K562 (cell line): Measurements from ENCODE around the gene OR2V2. TPM values are rescaled to one million over a fixed set of nuclear protein-coding genes. Genes with fewer than 3 reads are reported as not detected.
A peak's percentile ranks its signal among the peaks of the same experiment; 100 is the strongest.

Experiments used
- ATAC-seq: fragments of 200-7000 bp; cut with Tn5 transposase; 3 replicates; pipeline ENCODE4 v1.9.1; 2020; ENCODE audit warnings: moderate library complexity
- BruUV-seq: library from RNA; stranded (reverse); fragments of 400-500 nt; replicated peaks from 2 replicates; lab custom pipeline; 2021; lab: Mats Ljungman, UMichigan
- CTCF ChIA-PET: fragments of 300-600 bp; formaldehyde crosslinking; extraction: SDS; loops from one replicate; lab custom pipeline; 2021; ENCODE audit warnings: low intra/inter-chr PET ratio; lab: Yijun Ruan, JAX
- POLR2A ChIA-PET: fragments of 300-600, 350-650 bp; sonication (Branson Sonifier 250); formaldehyde crosslinking; extraction: SDS; loops from one replicate; lab custom pipeline; 2021; ENCODE audit warnings: antibody characterized with exemption, inconsistent platforms; lab: Yijun Ruan, JAX
- DNase-seq, 4 experiments: peaks; one replicate each; pipeline versions ENCODE4 v3.0.0 to v3.0.0-alpha.2; 2011 to 2018; ENCODE audit warnings: low spot score in 3 of 4, mixed read lengths in 3 of 4; ENCODE audit errors: extremely low read depth in 1 of 4
- FAIRE-seq: peaks from 2 replicates; lab custom pipeline; 2011; peaks lifted over from hg19 to GRCh38; lab: Jason Lieb, UNC
- H2AFZ ChIP-seq: 2 replicates; pipeline ENCODE4 v1.6.0; 2011; ENCODE audit warnings: low read depth, low read length, control low read depth, inconsistent platforms
- H3K27ac ChIP-seq: fragments of 200-600 bp; 3 replicates; pipeline ENCODE4 v1.8.0; 2011; ENCODE audit warnings: low read depth, mild to moderate bottlenecking, control low read depth, inconsistent platforms, low read length, moderate library complexity, mixed read lengths; ENCODE audit errors: extremely low read depth
- H3K27me3 ChIP-seq, 2 experiments: fragments of 300-600 bp in 1 of 2; 2 replicates in 1 of 2; 3 replicates in 1 of 2; pipeline versions ENCODE4 v1.6.0 to v1.8.0; 2011; ENCODE audit warnings: inconsistent platforms in 2 of 2, low read length in 2 of 2, mild to moderate bottlenecking in 1 of 2, mixed read lengths in 1 of 2, moderate library complexity in 1 of 2; ENCODE audit not compliant: control insufficient read depth in 2 of 2, insufficient read depth in 2 of 2
- H3K36me3 ChIP-seq: fragments of 300-600 bp; 3 replicates; pipeline ENCODE4 v1.8.0; 2011; ENCODE audit warnings: mild to moderate bottlenecking, low read length, inconsistent platforms; ENCODE audit not compliant: control insufficient read depth, insufficient read depth
- H3K4me1 ChIP-seq, 2 experiments: fragments of 200-600 bp in 1 of 2; replicated peaks in 1 of 2; 2 replicates in 1 of 2; 3 replicates in 1 of 2; pipeline versions ENCODE4 v1.5.1 to v1.8.0; 2011; ENCODE audit warnings: inconsistent platforms in 2 of 2, low read length in 2 of 2, mild to moderate bottlenecking in 1 of 2, mixed read lengths in 1 of 2, moderate library complexity in 1 of 2; ENCODE audit not compliant: control insufficient read depth in 2 of 2, insufficient read depth in 2 of 2
- H3K4me2 ChIP-seq: 2 replicates; pipeline ENCODE4 v1.6.1; 2011; ENCODE audit warnings: low read length, control low read depth, inconsistent platforms, mixed read lengths; ENCODE audit not compliant: insufficient read depth
- H3K4me3 ChIP-seq: fragments of 200-600 bp; sonication (generic), shearing (Covaris generic); 2 replicates; pipeline ENCODE4 v1.5.1; 2016; ENCODE audit warnings: control low read depth, inconsistent platforms
- H3K79me2 ChIP-seq: fragments of 200-600 bp; 3 replicates; pipeline ENCODE4 v1.8.0; 2011; ENCODE audit warnings: low read length, inconsistent platforms; ENCODE audit not compliant: control insufficient read depth, insufficient read depth
- H3K9ac ChIP-seq, 2 experiments: 2 replicates each; pipeline versions ENCODE4 v1.6.0 to v1.6.1; 2011; ENCODE audit warnings: low read depth in 2 of 2, low read length in 2 of 2, control low read depth in 1 of 2, inconsistent platforms in 1 of 2, mild to moderate bottlenecking in 1 of 2, mixed read lengths in 1 of 2; ENCODE audit not compliant: insufficient read depth in 1 of 2
- H3K9me1 ChIP-seq: one replicate; pipeline ENCODE4 v1.6.0; 2011; ENCODE audit warnings: inconsistent platforms, mild to moderate bottlenecking, low read length, moderate library complexity; ENCODE audit not compliant: control insufficient read depth, insufficient read depth
- H3K9me3 ChIP-seq: replicated peaks from 2 replicates; pipeline ENCODE4 v1.5.1; 2011; ENCODE audit warnings: low read depth, low read length, inconsistent platforms; ENCODE audit not compliant: control insufficient read depth, insufficient read depth
- H4K20me1 ChIP-seq: replicated peaks from 2 replicates; pipeline ENCODE4 v1.6.1; 2011; ENCODE audit warnings: low read length, inconsistent platforms, mixed read lengths; ENCODE audit not compliant: control insufficient read depth, insufficient read depth
- BACH1 ChIP-seq: fragments of 200-800 bp; sonication (Bioruptor generic); IDR thresholded peaks from 2 replicates; pipeline ENCODE4 v1.6.1; 2016; ENCODE audit warnings: missing genetic modification characterization, missing compliant biosample characterization
- CBFA2T3 ChIP-seq: fragments of 450-650 bp; IDR thresholded peaks from 2 replicates; pipeline ENCODE4 v1.6.1; 2017
- CBX1 ChIP-seq: sonication (generic); IDR thresholded peaks from 2 replicates; pipeline ENCODE4 v1.6.1; 2016; ENCODE audit warnings: antibody characterized with exemption, low read depth, mild to moderate bottlenecking
- CHD2 ChIP-seq: IDR thresholded peaks from 2 replicates; pipeline ENCODE4 v1.6.1; 2011; ENCODE audit warnings: low read depth, low read length
- DPF2 ChIP-seq: fragments of 450-650 bp; IDR thresholded peaks from 2 replicates; pipeline ENCODE4 v1.6.1; 2016
- E2F6 ChIP-seq, 2 experiments: IDR thresholded peaks; 2 replicates each; pipeline ENCODE4 v1.6.1; 2011; ENCODE audit warnings: borderline replicate concordance in 1 of 2, control low read depth in 1 of 2, low read depth in 1 of 2, low read length in 1 of 2, mild to moderate bottlenecking in 1 of 2, mixed read lengths in 1 of 2, moderate library complexity in 1 of 2; ENCODE audit not compliant: insufficient read depth in 1 of 2, insufficient read length in 1 of 2, poor library complexity in 1 of 2, severe bottlenecking in 1 of 2; ENCODE audit errors: extremely low read depth in 1 of 2
- KLF13 ChIP-seq: fragments of 450-650 bp; IDR thresholded peaks from 2 replicates; pipeline ENCODE4 v1.6.1; 2016; ENCODE audit warnings: missing genetic modification characterization, low read depth, mild to moderate bottlenecking, missing compliant biosample characterization, moderate library complexity, borderline replicate concordance
- MAFG ChIP-seq: fragments of 450-650 bp; conservative IDR thresholded peaks from 2 replicates; pipeline ENCODE4 v1.6.1; 2016; ENCODE audit warnings: missing genetic modification characterization, missing compliant biosample characterization
- MYNN ChIP-seq, 2 experiments: sonication (generic); formaldehyde crosslinking in 1 of 2; IDR thresholded peaks; 2 replicates each; pipeline versions ENCODE4 v1.5.0 to v1.6.1; 2016 to 2020; ENCODE audit warnings: antibody characterized with exemption in 1 of 2, missing genetic modification reagents in 1 of 2
- SMAD3 ChIP-seq: fragments of 450-650 bp; formaldehyde crosslinking; conservative IDR thresholded peaks from 2 replicates; pipeline ENCODE4 v1.4.0; 2020; ENCODE audit warnings: mild to moderate bottlenecking
- SRSF3 ChIP-seq: fragments of 200-400 bp; formaldehyde crosslinking; IDR thresholded peaks from 2 replicates; pipeline ENCODE4 v1.6.1; 2016; ENCODE audit warnings: mild to moderate bottlenecking, low read length, moderate library complexity; ENCODE audit not compliant: insufficient read depth
- ZNF395 ChIP-seq: fragments of 200-800 bp; sonication (Bioruptor generic); IDR thresholded peaks from 2 replicates; pipeline ENCODE4 v1.6.1; 2017; ENCODE audit warnings: missing genetic modification characterization, missing compliant biosample characterization
- ZNF696 ChIP-seq: fragments of 250-450 bp; sonication (Bioruptor Pico); conservative IDR thresholded peaks from 2 replicates; pipeline ENCODE4 v1.4.0; 2020; ENCODE audit warnings: mild to moderate bottlenecking, moderate library complexity
- WGBS: fragments of 100-300 bp; shearing (Covaris generic); methylation state at CpG from one replicate; pipeline ENCODE4 v1.1.6; 2016; ENCODE audit warnings: low coverage, mixed read lengths; ENCODE audit not compliant: insufficient coverage; ENCODE audit errors: missing lambda C conversion rate; 5-methylcytosine and 5-hydroxymethylcytosine counted together
- in situ Hi-C: fragments of 300-500 bp; cut with MboI; formaldehyde crosslinking; loops from 4 replicates; pipeline ENCODE4 v1.15.0; 2018; ENCODE audit warnings: inconsistent platforms, mixed read lengths
- intact Hi-C: fragments of 100-400 bp; cut with micrococcal nuclease; formaldehyde crosslinking; loops from 2 replicates; pipeline ENCODE4 v1.14.2; 2022
- polyA plus RNA-seq, 8 experiments: library from polyadenylated mRNA; depleted of rRNA in 4 of 8; stranded (reverse) in 5 of 8; unstranded in 3 of 8; fragments of >200 nt; fragmentation: Nextera tagmentation in 2 of 8; fragmentation: Illumina TruSeq in 1 of 8; extraction: Ambion mirVana in 2 of 8; extraction: Trizol in 1 of 8; gene quantifications; 2 replicates each; pipeline versions ENCODE4 v1.2.1 to v1.2.3, GENCODE V29; 2011 to 2014; ENCODE audit warnings: inconsistent platforms in 1 of 8, missing spikeins in 1 of 8
- total RNA-seq, 7 experiments: library from RNA; depleted of rRNA in 6 of 7; stranded (reverse); fragments of >200 nt in 6 of 7; fragmentation: Illumina TruSeq in 2 of 7; extraction: Trizol in 2 of 7; gene quantifications; 2 replicates each; pipeline versions ENCODE4 v1.2.1 to v1.2.3, GENCODE V29; 2011 to 2021; ENCODE audit warnings: low replicate concordance in 1 of 7

OR2V2 gene
- total and polyA plus RNA-seq, 9 of the 15 experiments (the other 6 are each of a cell fraction or from before 2014, with no cell fraction given), result 0.01 TPM; not detected in 8

- in situ Hi-C loops, result no loop called here
- Histone ChIP-seq H2AFZ (peak overlapping the region; percentile 83), H3K27ac (0 out of 3 replicates have a peak overlapping the region, but pooled peaks have one; percentile 32), H3K4me1 (peaks cover 41 to 50% of the 10 kb centered on the region in 2 experiments), H3K27me3 (no peaks in the 10 kb centered on the region), H3K4me2 (peak overlapping the region; percentile 60), H3K36me3 (no peaks in the 10 kb centered on the region), H3K9me3 (no peaks in the 10 kb centered on the region), H3K79me2 (no peaks in the 10 kb centered on the region), H3K9me1 (no peaks in the 10 kb centered on the region), H3K9ac (peak overlapping the region; percentile 34 to 68; a peak in 2 of 4 replicates), H3K4me3 (no peak overlapping the region), H4K20me1 (no peaks in the 10 kb centered on the region)
- POLR2A ChIA-PET, result no interaction called here
- intact Hi-C loops, result loop anchor here (5.0 to 10.0 kb wide), 2 partner anchors 59 to 238 kb away; no protein-coding TSS in a partner anchor
- CTCF ChIA-PET, result no interaction called here
- BruUV-seq, result no TSS peak
- WGBS, result 49% methylated on average over 7 of the region's 7 CpGs
- no peak for ATAC-seq
- no peak for FAIRE-seq
- no peak for DNase-seq
- TF ChIP-seq ZNF696 (no peak), CBFA2T3 (no peak), ZNF395 (CRISPR knock-in tag) (0 out of 2 replicates have a peak, but pooled peaks have one; percentile 31), SMAD3 (CRISPR knock-in tag) (no peak), E2F6 (IDR thresholded peaks at IDR 0.05; ENCODE audit: borderline replicate concordance in 1 of 2, extremely low read depth in 1 of 2, insufficient read depth in 1 of 2, insufficient read length in 1 of 2, low read depth in 1 of 2, low read length in 1 of 2, poor library complexity in 1 of 2, severe bottlenecking in 1 of 2) (no peak), MAFG (tag) (no peak), SRSF3 (no peak), DPF2 (0 out of 2 replicates have a peak, but pooled peaks have one; percentile 21), CHD2 (no peak), CBX1 (no peak), BACH1 (tag) (no peak), KLF13 (tag) (no peak), MYNN (IDR thresholded peaks at IDR 0.05) (no peak), MYNN (CRISPR knock-in tag; IDR thresholded peaks at IDR 0.05) (no peak)
Observed at GRCh38 chr5:181105391-181106025, 41.9 kb upstream of the OR2V2 start.
